Kidney (tissue), 14 donors: ENCODE measurements around the gene ELOVL2. TPM values are rescaled to one million over a fixed set of nuclear protein-coding genes. Genes with fewer than 3 reads are reported as not detected.

Experiments
- DNase-seq, 5 donors: peaks; one replicate each; pipeline ENCODE4 v3.0.0-alpha.2; 2013 to 2020
- FAIRE-seq: peaks from 2 replicates; lab custom pipeline; 2012; peaks lifted over from hg19 to GRCh38; lab: Jason Lieb, UNC
- H3K27ac ChIP-seq, 2 donors: one replicate each; pipeline ENCODE4 v1.7.0; 2013; ENCODE audit warnings: low read depth in 2 of 2, low read length in 2 of 2, inconsistent platforms in 1 of 2
- H3K27me3 ChIP-seq: one replicate; pipeline ENCODE4 v1.7.1; 2013; ENCODE audit warnings: low read length, inconsistent platforms; ENCODE audit not compliant: control insufficient read depth, insufficient read depth
- H3K36me3 ChIP-seq, 3 donors: one replicate each; pipeline versions ENCODE4 v1.7.0 to v1.7.1; 2013; ENCODE audit warnings: low read length in 3 of 3, control low read depth in 1 of 3, inconsistent platforms in 1 of 3; ENCODE audit not compliant: insufficient read depth in 3 of 3, control insufficient read depth in 2 of 3
- H3K4me1 ChIP-seq, 3 donors: one replicate each; pipeline versions ENCODE4 v1.7.0 to v1.7.1; 2013; ENCODE audit warnings: low read length in 3 of 3, inconsistent platforms in 1 of 3, low read depth in 1 of 3; ENCODE audit not compliant: control insufficient read depth in 2 of 3, insufficient read depth in 2 of 3
- H3K4me3 ChIP-seq, 3 donors: one replicate each; pipeline versions ENCODE4 v1.7.0 to v1.8.1; 2013; ENCODE audit warnings: low read length in 3 of 3, control low read depth in 1 of 3, inconsistent platforms in 1 of 3
- H3K9ac ChIP-seq, 3 donors: one replicate each; pipeline versions ENCODE4 v1.7.0 to v1.7.1; 2013; ENCODE audit warnings: low read length in 3 of 3, control low read depth in 1 of 3, inconsistent platforms in 1 of 3
- H3K9me3 ChIP-seq, 3 donors: one replicate each; pipeline versions ENCODE4 v1.7.0 to v1.7.1; 2013; ENCODE audit warnings: low read length in 3 of 3, control low read depth in 1 of 3, inconsistent platforms in 1 of 3; ENCODE audit not compliant: control insufficient read depth in 2 of 3, insufficient read depth in 1 of 3
- CTCF ChIP-seq: IDR thresholded peaks from 3 replicates; pipeline ENCODE4 v1.5.1; 2012; ENCODE audit warnings: mild to moderate bottlenecking, moderate library complexity, borderline replicate concordance; ENCODE audit not compliant: insufficient read depth; ENCODE audit errors: extremely low read depth
- intact Hi-C: fragments of 100-400 bp; cut with DNase I; formaldehyde crosslinking; loops from one replicate; pipeline ENCODE4 v1.11.1; 2022
- polyA plus RNA-seq: library from polyadenylated mRNA; stranded (reverse); fragments of 350-450 nt; fragmentation: Illumina TruSeq; extraction: RNeasy Lipid Tissue Mini Kit (QIAGEN cat#74804); gene quantifications from one replicate; pipeline ENCODE4 v1.2.3, GENCODE V29; 2014; ENCODE audit warnings: low read depth, low replicate concordance; ENCODE audit not compliant: insufficient read depth
- total RNA-seq: library from RNA; stranded (reverse); fragmentation: NEBNext Ultra II Directional; extraction: Animal tissue kit (Norgen Biotek cat#: 25700); gene quantifications from one replicate; pipeline ENCODE4 v1.2.1, GENCODE V29; 2021
- donor health status: control.
- donor health status: control.
- donor health status: control.
- donor health status: control.
- donor health status: control.
- donor health status: DM: yes; HTN: yes; CAD: no.
- donor health status: Normal renal cell carcinoma (clear cell type).

Gene ELOVL2
- total and polyA plus RNA-seq, 2 donors from 2014 or later, result 0.79 TPM; not detected in 1

GRCh38 chr6:10977231-10977968 lies 66.7 kb downstream of the ELOVL2 start:
- H3K27me3 ChIP-seq, result no peaks in the 10 kb centered on the region
- H3K9ac ChIP-seq, result no peak overlapping the region
- no peak for FAIRE-seq
- no peaks in the 10 kb centered on the region for H3K36me3 ChIP-seq
- intact Hi-C loops, result no loop called here
- no peak for TF ChIP-seq CTCF
- H3K4me1 ChIP-seq, result no peaks in the 10 kb centered on the region
- no peak overlapping the region for H3K27ac ChIP-seq
- H3K4me3 ChIP-seq, result no peak overlapping the region
- DNase-seq, result no peak
- no peaks in the 10 kb centered on the region for H3K9me3 ChIP-seq

- H3K4me1 ChIP-seq, result no peaks in the 10 kb centered on the region
- H3K9me3 ChIP-seq, result no peaks in the 10 kb centered on the region
- H3K27ac ChIP-seq, result no peak overlapping the region
- intact Hi-C loops, result no loop called here
- DNase-seq (peak in 1 of 5 donors; percentile 35), FAIRE-seq (no peak)
- no peaks in the 10 kb centered on the region for H3K27me3 ChIP-seq
- H3K9ac ChIP-seq, result no peak overlapping the region
- no peak for TF ChIP-seq CTCF
- H3K36me3 ChIP-seq, result no peaks in the 10 kb centered on the region
- H3K4me3 ChIP-seq, result no peak overlapping the region
These were observed 67.5 kb downstream of the ELOVL2 start for GRCh38 chr6:10976571-10976970.

DNA sequence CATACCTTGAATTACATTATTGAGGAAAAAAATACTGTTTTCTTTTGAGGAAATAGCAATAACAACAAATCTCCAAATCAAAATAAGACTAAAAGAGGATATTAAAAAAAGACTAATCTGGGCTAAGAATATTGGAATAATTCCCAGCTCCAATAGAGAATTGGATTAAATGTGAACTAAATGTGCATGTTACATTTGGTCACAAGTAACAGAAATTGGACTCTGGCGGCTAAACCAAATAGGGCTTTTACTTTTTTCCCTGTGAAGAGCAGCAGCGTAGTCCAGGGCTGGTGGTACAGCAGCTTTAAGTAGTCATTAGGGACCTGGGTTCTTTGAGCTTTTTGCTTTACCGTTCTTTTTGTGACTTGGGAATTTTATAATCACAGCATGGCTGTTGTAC lies 71.9 kb downstream of the ELOVL2 start:
- Histone ChIP-seq H3K36me3 (no peaks in the 10 kb centered on the region), H3K9me3 (peaks cover 0 to 3% (median 0%) of the 10 kb centered on the region in 3 donors), H3K4me1 (no peaks in the 10 kb centered on the region), H3K27ac (no peak overlapping the region), H3K9ac (no peak overlapping the region), H3K4me3 (no peak overlapping the region), H3K27me3 (no peaks in the 10 kb centered on the region)
- FAIRE-seq (no peak), DNase-seq (no peak)
- intact Hi-C loops, result no loop called here
- no peak for TF ChIP-seq CTCF
